Glutamatergic neuron (in vitro differentiated cells): Measurements from ENCODE around the gene GMDS. TPM values are rescaled to one million over a fixed set of nuclear protein-coding genes. Genes with fewer than 3 reads are reported as not detected.

Experiments used
- DNase-seq: peaks from one replicate; pipeline ENCODE4 v3.0.0; 2022
- H3K27ac Mint-ChIP-seq: one replicate; pipeline ENCODE4 v1.8.0; 2020; ENCODE audit warnings: mild to moderate bottlenecking, mixed read lengths, inconsistent platforms; ENCODE audit not compliant: unreplicated experiment
- H3K27me3 Mint-ChIP-seq: one replicate; pipeline ENCODE4 v1.8.0; 2020; ENCODE audit warnings: mild to moderate bottlenecking, moderate library complexity, mixed read lengths, inconsistent platforms; ENCODE audit not compliant: unreplicated experiment
- H3K36me3 Mint-ChIP-seq: one replicate; pipeline ENCODE4 v1.8.0; 2020; ENCODE audit warnings: mild to moderate bottlenecking, mixed read lengths, inconsistent platforms; ENCODE audit not compliant: unreplicated experiment
- H3K4me1 Mint-ChIP-seq: one replicate; pipeline ENCODE4 v1.8.0; 2020; ENCODE audit warnings: mild to moderate bottlenecking, low read depth, mixed read lengths, inconsistent platforms; ENCODE audit not compliant: unreplicated experiment
- H3K4me3 Mint-ChIP-seq: one replicate; pipeline ENCODE4 v1.8.0; 2020; ENCODE audit warnings: mild to moderate bottlenecking, mixed read lengths, inconsistent platforms; ENCODE audit not compliant: unreplicated experiment
- H3K9me3 Mint-ChIP-seq: one replicate; pipeline ENCODE4 v1.8.0; 2020; ENCODE audit warnings: mild to moderate bottlenecking, moderate library complexity, mixed read lengths, inconsistent platforms; ENCODE audit not compliant: unreplicated experiment
- total RNA-seq: library from RNA; stranded (reverse); fragmentation: NEBNext Ultra II Directional; extraction: Animal tissue kit (Norgen Biotek cat#: 25700); gene quantifications from one replicate; pipeline ENCODE4 v1.2.1, GENCODE V29; 2021; ENCODE audit not compliant: unreplicated experiment
- TF ChIP-seq, protein P1 (sequence below): fragments of 200-600 bp; sonication (generic); IDR thresholded peaks from one replicate; pipeline ENCODE4 v1.5.0; 2021; ENCODE audit not compliant: partially characterized antibody, unreplicated experiment

GMDS gene
- total RNA-seq, 1 donor from 2014 or later, result 8.9 TPM

DNA sequence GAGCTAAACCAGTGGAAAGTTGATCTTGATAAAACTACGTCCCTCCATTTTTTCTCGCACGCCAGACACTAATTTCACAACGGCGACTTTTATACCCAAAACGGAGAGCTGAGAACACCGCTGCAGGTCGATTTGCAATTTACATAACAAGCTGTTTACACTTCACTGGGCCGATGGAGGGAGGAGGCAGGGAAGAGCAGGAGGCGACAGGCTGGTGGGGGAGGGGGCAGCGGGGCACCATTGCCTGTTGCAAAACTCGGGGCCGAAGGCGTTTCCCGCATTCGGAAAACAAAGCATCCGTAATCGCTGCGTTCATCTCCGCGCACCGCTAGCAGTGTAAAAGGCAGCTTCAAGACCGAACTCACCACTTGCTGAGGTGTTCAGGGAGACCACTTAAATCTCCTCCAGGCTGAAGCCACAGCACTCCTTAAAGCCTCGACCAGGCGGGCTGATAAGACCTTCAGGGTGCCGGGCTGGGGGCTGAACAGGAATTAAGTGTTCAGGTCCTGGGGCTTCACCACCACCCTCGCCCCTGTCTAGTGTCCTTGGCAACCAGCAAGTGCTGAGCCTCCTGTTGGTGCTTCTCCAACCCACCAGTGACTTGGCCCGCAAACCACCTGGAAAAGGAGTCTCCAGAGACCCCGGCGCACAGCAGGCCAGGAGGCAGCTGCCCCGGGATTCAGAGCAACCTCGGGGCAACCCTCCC, 637.7 kb downstream of the GMDS start:
- H3K27me3 Mint-ChIP-seq, result peaks cover 19% of the 10 kb centered on the region
- TF ChIP-seq, protein P1, sequence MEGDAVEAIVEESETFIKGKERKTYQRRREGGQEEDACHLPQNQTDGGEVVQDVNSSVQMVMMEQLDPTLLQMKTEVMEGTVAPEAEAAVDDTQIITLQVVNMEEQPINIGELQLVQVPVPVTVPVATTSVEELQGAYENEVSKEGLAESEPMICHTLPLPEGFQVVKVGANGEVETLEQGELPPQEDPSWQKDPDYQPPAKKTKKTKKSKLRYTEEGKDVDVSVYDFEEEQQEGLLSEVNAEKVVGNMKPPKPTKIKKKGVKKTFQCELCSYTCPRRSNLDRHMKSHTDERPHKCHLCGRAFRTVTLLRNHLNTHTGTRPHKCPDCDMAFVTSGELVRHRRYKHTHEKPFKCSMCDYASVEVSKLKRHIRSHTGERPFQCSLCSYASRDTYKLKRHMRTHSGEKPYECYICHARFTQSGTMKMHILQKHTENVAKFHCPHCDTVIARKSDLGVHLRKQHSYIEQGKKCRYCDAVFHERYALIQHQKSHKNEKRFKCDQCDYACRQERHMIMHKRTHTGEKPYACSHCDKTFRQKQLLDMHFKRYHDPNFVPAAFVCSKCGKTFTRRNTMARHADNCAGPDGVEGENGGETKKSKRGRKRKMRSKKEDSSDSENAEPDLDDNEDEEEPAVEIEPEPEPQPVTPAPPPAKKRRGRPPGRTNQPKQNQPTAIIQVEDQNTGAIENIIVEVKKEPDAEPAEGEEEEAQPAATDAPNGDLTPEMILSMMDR, result no peak
- H3K4me1 Mint-ChIP-seq, result peaks cover 25% of the 10 kb centered on the region
- H3K4me3 Mint-ChIP-seq, result peak overlapping the region; percentile 88
- peak; percentile 77 for DNase-seq
- H3K36me3 Mint-ChIP-seq, result no peaks in the 10 kb centered on the region
- H3K27ac Mint-ChIP-seq, result peak overlapping the region; percentile 36
- peaks cover 22% of the 10 kb centered on the region for H3K9me3 Mint-ChIP-seq

DNA sequence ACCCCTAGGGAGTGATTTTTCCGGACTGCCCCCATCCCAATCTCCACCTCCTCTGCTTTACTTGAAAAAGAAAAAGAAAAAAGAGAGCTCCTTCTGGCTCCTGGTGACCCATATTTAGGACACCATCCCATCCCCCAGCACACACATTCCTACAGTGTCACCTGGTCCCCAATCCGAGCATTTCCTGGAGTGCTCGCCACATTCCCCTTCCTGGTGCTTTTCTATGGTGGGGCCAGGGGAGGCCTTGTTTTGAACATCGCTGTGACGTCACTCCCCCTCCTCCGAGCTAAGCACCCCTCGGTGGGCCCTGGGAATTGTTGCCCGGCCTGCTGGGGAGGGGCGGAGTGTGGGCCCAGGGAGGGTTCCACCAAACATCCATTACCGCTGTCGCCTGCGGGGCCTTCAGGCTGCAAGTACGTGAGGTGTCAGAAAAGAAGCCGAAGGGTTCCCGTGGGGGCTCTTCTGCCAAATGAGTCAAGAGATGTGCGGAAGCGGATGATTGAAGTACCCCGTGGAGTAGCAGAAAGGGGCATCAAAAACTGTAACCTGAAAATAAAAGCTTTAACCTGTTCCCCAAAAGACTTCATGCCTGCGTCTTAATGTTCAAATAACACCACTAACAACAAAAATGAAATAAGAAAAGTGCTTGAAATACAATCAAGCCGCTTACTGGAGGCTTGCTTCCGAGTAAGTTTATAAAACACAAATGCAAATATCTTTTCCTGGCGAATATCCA, 638.5 kb downstream of the GMDS start:
- Mint-ChIP-seq H3K4me3 (peak overlapping the region; percentile 88), H3K27me3 (peaks cover 17% of the 10 kb centered on the region), H3K27ac (peak overlapping the region; percentile 36), H3K9me3 (peaks cover 16% of the 10 kb centered on the region), H3K4me1 (peaks cover 21% of the 10 kb centered on the region), H3K36me3 (no peaks in the 10 kb centered on the region)
- peak; percentile 65 for DNase-seq
- TF ChIP-seq, protein P1, result no peak

DNA sequence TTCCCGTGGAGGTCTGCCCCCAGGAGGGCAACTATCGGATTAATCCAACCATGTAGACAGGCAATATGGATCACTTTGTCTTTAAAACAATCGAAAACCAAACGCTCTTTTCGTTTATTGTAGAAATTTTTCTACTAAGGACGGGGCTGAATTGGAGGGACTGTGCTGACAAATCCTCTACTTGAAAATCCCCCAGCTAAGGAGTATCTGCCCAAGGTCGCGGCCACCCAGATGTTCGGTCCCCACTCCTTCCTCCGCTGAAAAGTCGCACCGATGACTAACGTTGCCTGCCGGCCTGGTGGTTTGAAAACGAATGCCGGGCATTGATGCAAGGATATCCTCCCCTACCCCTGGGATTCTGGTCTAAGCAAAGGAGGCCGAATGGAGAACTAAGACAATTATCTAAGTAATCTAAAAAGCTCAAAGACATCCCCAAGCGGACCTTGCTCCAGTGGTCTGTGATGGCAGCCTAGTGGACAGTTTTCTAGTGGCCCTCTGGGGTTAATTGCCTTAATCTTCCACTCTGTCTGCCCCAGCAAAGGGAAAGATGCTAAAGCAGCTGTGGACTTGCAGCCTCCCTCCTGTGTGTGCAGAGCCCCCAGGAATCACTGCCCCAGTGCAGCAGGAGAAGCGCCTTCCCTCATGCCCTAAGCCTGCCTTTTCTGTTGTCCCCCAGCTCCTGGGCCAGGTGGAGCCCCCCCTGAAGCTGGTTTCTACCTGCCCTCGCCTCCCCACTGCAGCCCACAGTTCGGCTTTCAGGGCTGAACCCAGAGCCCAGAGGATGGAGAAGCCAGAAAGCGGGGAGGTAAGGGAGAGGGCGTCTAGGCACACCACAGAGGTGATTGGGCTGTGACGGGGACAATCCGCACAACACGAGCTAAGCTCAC, 639.3 kb downstream of the GMDS start:
- no peak for DNase-seq
- H3K36me3 Mint-ChIP-seq, result no peaks in the 10 kb centered on the region
- H3K4me1 Mint-ChIP-seq, result peaks cover 20% of the 10 kb centered on the region
- H3K9me3 Mint-ChIP-seq, result peaks cover 14% of the 10 kb centered on the region
- H3K4me3 Mint-ChIP-seq, result peak overlapping the region; percentile 78
- TF ChIP-seq, protein P1, result no peak
- peaks cover 15% of the 10 kb centered on the region for H3K27me3 Mint-ChIP-seq
- H3K27ac Mint-ChIP-seq, result no peak overlapping the region

DNA sequence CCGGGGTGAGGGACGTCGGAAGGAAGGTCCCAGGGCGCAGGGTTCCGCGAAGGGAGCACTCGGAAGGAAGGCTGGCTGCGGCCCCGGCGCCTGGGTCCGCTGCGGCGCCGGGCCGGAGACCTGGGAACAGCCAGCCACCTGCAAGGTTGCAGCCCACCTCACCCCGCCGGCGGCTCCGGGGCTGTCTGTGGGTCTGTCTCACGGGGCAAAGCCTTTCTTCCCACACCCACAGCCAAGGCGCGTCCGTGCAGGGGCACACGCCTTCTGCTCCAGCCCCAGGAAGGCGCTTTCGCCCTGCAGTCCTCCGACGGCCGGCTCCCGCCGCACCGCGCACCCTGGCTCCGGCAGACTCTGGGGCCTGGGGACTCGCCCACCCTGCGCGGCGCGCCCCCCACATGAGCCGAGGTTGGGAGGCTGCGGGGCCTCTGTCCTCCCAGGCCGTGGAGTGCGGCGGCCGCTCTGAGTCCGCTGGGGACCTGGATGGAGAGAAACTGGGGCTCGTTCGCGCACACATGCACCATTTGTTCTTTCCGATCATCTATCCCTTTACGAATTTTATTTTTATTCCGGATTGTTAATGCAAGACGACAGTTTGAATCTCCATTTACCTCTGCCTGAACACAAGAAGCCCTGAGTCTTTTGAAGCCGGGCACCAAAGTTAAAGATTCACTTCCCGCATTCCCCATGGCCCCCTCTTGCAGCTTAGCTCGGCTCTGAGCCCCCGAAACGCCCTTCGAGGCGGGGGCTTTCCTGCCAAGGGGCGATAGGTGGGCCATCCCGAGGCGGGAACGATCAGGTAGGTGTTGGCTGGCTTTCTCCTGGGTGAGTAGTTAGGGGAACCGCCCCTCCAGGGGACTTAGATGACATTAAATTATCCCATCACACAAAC, 640.2 kb downstream of the GMDS start:
- Mint-ChIP-seq H3K27ac (no peak overlapping the region), H3K9me3 (peaks cover 12% of the 10 kb centered on the region), H3K4me3 (peak overlapping the region; percentile 78), H3K36me3 (no peaks in the 10 kb centered on the region), H3K4me1 (peaks cover 20% of the 10 kb centered on the region), H3K27me3 (peaks cover 13% of the 10 kb centered on the region)
- peak; percentile 35 for DNase-seq
- TF ChIP-seq, protein P1, result no peak
